ENCODE measurements around the gene PALLD. TPM values are rescaled to one million over a fixed set of nuclear protein-coding genes. Genes with fewer than 3 reads are reported as not detected.

The PALLD gene
- total and polyA plus RNA-seq, 2 donors (not counting 3 experiments of a cell fraction or from before 2014, with no cell fraction given): 13.4 to 48.2 TPM

DNA sequence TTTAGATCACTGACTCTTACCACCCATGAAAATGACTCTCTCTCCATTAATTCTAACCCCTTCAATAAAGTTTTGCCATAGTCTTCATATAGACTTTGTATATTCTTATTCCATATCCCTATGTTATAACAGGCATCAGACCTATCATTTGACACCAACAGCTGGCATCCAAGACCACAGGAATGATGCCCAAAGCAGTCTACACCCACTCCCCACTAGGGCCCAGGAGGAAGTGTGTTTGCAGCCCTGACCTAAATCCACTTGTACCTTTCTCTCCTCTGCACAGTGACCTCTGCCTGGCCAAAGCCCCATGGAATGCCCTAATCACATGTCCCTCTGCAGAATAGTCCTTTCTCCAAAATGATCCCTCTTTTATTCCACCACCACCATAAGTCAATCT is 294.0 kb downstream of the PALLD start:
- TF ChIP-seq, protein P1, sequence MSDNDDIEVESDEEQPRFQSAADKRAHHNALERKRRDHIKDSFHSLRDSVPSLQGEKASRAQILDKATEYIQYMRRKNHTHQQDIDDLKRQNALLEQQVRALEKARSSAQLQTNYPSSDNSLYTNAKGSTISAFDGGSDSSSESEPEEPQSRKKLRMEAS (IDR thresholded peaks at IDR 0.05; ENCODE audit: insufficient read depth, insufficient read length): no peak
- no peak for TF ChIP-seq POLR2A (IDR thresholded peaks at IDR 0.05; ENCODE audit: low read depth, low read length)
- TF ChIP-seq, protein P2, sequence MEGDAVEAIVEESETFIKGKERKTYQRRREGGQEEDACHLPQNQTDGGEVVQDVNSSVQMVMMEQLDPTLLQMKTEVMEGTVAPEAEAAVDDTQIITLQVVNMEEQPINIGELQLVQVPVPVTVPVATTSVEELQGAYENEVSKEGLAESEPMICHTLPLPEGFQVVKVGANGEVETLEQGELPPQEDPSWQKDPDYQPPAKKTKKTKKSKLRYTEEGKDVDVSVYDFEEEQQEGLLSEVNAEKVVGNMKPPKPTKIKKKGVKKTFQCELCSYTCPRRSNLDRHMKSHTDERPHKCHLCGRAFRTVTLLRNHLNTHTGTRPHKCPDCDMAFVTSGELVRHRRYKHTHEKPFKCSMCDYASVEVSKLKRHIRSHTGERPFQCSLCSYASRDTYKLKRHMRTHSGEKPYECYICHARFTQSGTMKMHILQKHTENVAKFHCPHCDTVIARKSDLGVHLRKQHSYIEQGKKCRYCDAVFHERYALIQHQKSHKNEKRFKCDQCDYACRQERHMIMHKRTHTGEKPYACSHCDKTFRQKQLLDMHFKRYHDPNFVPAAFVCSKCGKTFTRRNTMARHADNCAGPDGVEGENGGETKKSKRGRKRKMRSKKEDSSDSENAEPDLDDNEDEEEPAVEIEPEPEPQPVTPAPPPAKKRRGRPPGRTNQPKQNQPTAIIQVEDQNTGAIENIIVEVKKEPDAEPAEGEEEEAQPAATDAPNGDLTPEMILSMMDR (IDR thresholded peaks at IDR 0.05; ENCODE audit: extremely low read depth in 1 of 2, insufficient read depth in 1 of 2, low read depth in 1 of 2, low read length in 2 of 2): no peak
- no peak for TF ChIP-seq FOS (IDR thresholded peaks at IDR 0.05; ENCODE audit: borderline replicate concordance, insufficient read depth, low read length)
- TF ChIP-seq POLR2AphosphoS5 (IDR thresholded peaks at IDR 0.05; ENCODE audit: insufficient read depth, low read depth, low read length): no peak
- no peak for TF ChIP-seq GATA2 (IDR thresholded peaks at IDR 0.05; ENCODE audit: insufficient read depth, insufficient read length, low read depth, low read length)
- no peak for TF ChIP-seq EZH2 (IDR thresholded peaks at IDR 0.05; ENCODE audit: borderline replicate concordance, low read depth, low read length, severe bottlenecking)
- no peak for TF ChIP-seq JUN (IDR thresholded peaks at IDR 0.05; ENCODE audit: borderline replicate concordance, insufficient read depth, insufficient read length, low read depth)
- no peak for TF ChIP-seq MYC (IDR thresholded peaks at IDR 0.05; ENCODE audit: low read depth, low read length)
- Histone ChIP-seq H3K27ac (ENCODE audit: insufficient read depth, low read depth, low read length) (no peak overlapping the region), H2AFZ (ENCODE audit: low read depth, low read length) (no peak overlapping the region), H3K27me3 (ENCODE audit: control insufficient read depth in 2 of 2, insufficient read depth in 2 of 2, low read length in 2 of 2) (no peaks in the 10 kb centered on the region), H3K79me2 (ENCODE audit: control insufficient read depth, insufficient read depth, low read length) (no peaks in the 10 kb centered on the region), H3K9me1 (replicated peaks; ENCODE audit: control insufficient read depth, extremely low read depth, insufficient read depth, low read length) (no peaks in the 10 kb centered on the region), H3K4me1 (ENCODE audit: control insufficient read depth, extremely low read depth, insufficient read depth, low read length) (peaks cover under 1% of the 10 kb centered on the region), H3K4me3 (replicated peaks in 1 of 3; ENCODE audit: insufficient read depth in 1 of 3, low read depth in 1 of 3, low read length in 3 of 3) (no peak overlapping the region), H3K9ac (replicated peaks; ENCODE audit: extremely low read depth, insufficient read depth, low read length) (no peak overlapping the region), H3K4me2 (ENCODE audit: insufficient read depth, low read length) (no peak overlapping the region), H4K20me1 (replicated peaks; ENCODE audit: control insufficient read depth, extremely low read depth, insufficient read depth, low read length) (no peaks in the 10 kb centered on the region), H3K36me3 (ENCODE audit: control insufficient read depth in 2 of 2, extremely low read depth in 1 of 2, insufficient read depth in 2 of 2, low read length in 2 of 2) (no peaks in the 10 kb centered on the region), H3K9me3 (replicated peaks; ENCODE audit: control insufficient read depth, insufficient read depth, low read length) (no peaks in the 10 kb centered on the region)
- intact Hi-C loops (cut with micrococcal nuclease) (no loop called here), dilution Hi-C loops (cut with MboI; ENCODE audit: extremely low pct_ligation_motif_present, low sequenced_read_pairs) (no loop called here)
- no TSS peak for BruUV-seq (replicated peaks)
- no peak for FAIRE-seq
- CTCF ChIA-PET: no interaction called here
- POLR2A ChIA-PET: interaction anchor here (0.6 kb wide), 1 partner anchor 25 kb away, joined by 3 read pairs; no protein-coding TSS in a partner anchor
- no peak for DNase-seq (ENCODE audit: low read depth, low spot score)

Data from endothelial cell of umbilical vein (primary cell).